NCI-H2196 (cell line): ENCODE data around the gene ZRANB2.

Source experiments
- DNase-seq: peaks from one replicate; lab custom pipeline; 2025; ENCODE audit not compliant: unreplicated experiment; lab: John Stamatoyannopoulos, UW

The ZRANB2 gene

GRCh38 chr1:71071720-71072119 is 9.1 kb downstream of the ZRANB2 start:
- DNase-seq: no peak

- DNase-seq: no peak
Observed at GRCh38 chr1:71068325-71069240, 12.3 kb downstream of the ZRANB2 start.

GRCh38 chr1:71054791-71055190 is 26.0 kb downstream of the ZRANB2 start:
- DNase-seq: no peak

- no peak for DNase-seq
Observed at GRCh38 chr1:71054281-71054731, 26.5 kb downstream of the ZRANB2 start.

GRCh38 chr1:71053758-71054157 is 27.1 kb downstream of the ZRANB2 start:
- no peak for DNase-seq

- DNase-seq: no peak
Observed at GRCh38 chr1:71053146-71053545, 27.7 kb downstream of the ZRANB2 start.

GRCh38 chr1:71049951-71050598 is 30.8 kb downstream of the ZRANB2 start:
- peak; percentile 60 for DNase-seq

- DNase-seq: no peak
Observed at GRCh38 chr1:71047635-71048607, 32.9 kb downstream of the ZRANB2 start, which contains the start of gene PTGER3. Gene PTGER3, minus strand, starts transcription at chr1:71047816. Its CDS starts 239 bp downstream, at chr1:71047577.

- no peak for DNase-seq
Observed at GRCh38 chr1:71046891-71047634, 33.8 kb downstream of the ZRANB2 start.

GRCh38 chr1:71045463-71046028 is 35.3 kb downstream of the ZRANB2 start:
- no peak for DNase-seq

GRCh38 chr1:71044833-71045232 is 36.0 kb downstream of the ZRANB2 start:
- no peak for DNase-seq

GRCh38 chr1:71043065-71043464 is 37.8 kb downstream of the ZRANB2 start:
- no peak for DNase-seq

GRCh38 chr1:71041806-71042205 is 39.0 kb downstream of the ZRANB2 start:
- DNase-seq: no peak

GRCh38 chr1:71039661-71040262 is 41.1 kb downstream of the ZRANB2 start:
- no peak for DNase-seq

- DNase-seq: no peak
Observed at GRCh38 chr1:71038942-71039341, 41.9 kb downstream of the ZRANB2 start.

GRCh38 chr1:71037829-71038620 is 42.8 kb downstream of the ZRANB2 start:
- DNase-seq: no peak

GRCh38 chr1:71037066-71037465 is 43.8 kb downstream of the ZRANB2 start:
- no peak for DNase-seq

- no peak for DNase-seq
Observed at GRCh38 chr1:71033136-71033535, 47.7 kb downstream of the ZRANB2 start.

- no peak for DNase-seq
Observed at GRCh38 chr1:71031426-71031825, 49.4 kb downstream of the ZRANB2 start.
